GM19240 (cell line): ENCODE results near the gene DRP2.
"Not testable (repeated sequence)": the region's sequence is repeated elsewhere in the genome, so short reads cannot be mapped to it uniquely, and the experiment has no call there.

Experiments
- DNase-seq: peaks from one replicate; pipeline ENCODE4 v3.0.0; 2011; ENCODE audit warnings: low spot score; ENCODE audit not compliant: insufficient read length

The DRP2 gene

GRCh38 chrX:101219116-101219863 is at the start of gene DRP2:
TSS of gene DRP2 (plus strand) at chrX:101219786. CDS start at chrX:101231648, 11,862 bp downstream.
- no peak for DNase-seq

GRCh38 chrX:101171883-101172400 is 47.6 kb upstream of the DRP2 start:
- no peak for DNase-seq

- DNase-seq = no peak
Measured at GRCh38 chrX:101176439-101176838, 43.1 kb upstream of the DRP2 start.

- DNase-seq = not testable (repeated sequence)
Measured at GRCh38 chrX:101184876-101185275, 34.7 kb upstream of the DRP2 start.

- not testable (repeated sequence) for DNase-seq
Measured at GRCh38 chrX:101187961-101188360, 31.6 kb upstream of the DRP2 start.

- DNase-seq = no peak
Measured at GRCh38 chrX:101190736-101191135, 28.9 kb upstream of the DRP2 start.

- no peak for DNase-seq
Measured at GRCh38 chrX:101191217-101191750, 28.3 kb upstream of the DRP2 start.

GRCh38 chrX:101195442-101196173 is 24.0 kb upstream of the DRP2 start:
- no peak for DNase-seq

GRCh38 chrX:101203761-101204351 is 15.7 kb upstream of the DRP2 start:
- no peak for DNase-seq

GRCh38 chrX:101206471-101206870 is 13.1 kb upstream of the DRP2 start:
- DNase-seq = no peak

- DNase-seq = no peak
Measured at GRCh38 chrX:101208152-101208905, 11.3 kb upstream of the DRP2 start.

- no peak for DNase-seq
Measured at GRCh38 chrX:101210630-101211029, 9.0 kb upstream of the DRP2 start.

GRCh38 chrX:101217689-101218088 is 1.9 kb upstream of the DRP2 start:
- DNase-seq = no peak

- DNase-seq = no peak
Measured at GRCh38 chrX:101219864-101220346, 319 bp downstream of the DRP2 start.

GRCh38 chrX:101220662-101221260 is 1.2 kb downstream of the DRP2 start:
- DNase-seq = no peak

GRCh38 chrX:101223226-101223625 is 3.6 kb downstream of the DRP2 start:
- no peak for DNase-seq

- DNase-seq = no peak
Measured at GRCh38 chrX:101229170-101229569, 9.6 kb downstream of the DRP2 start.

- DNase-seq = no peak
Measured at GRCh38 chrX:101230636-101231035, 11.1 kb downstream of the DRP2 start.

GRCh38 chrX:101231080-101231479 is 11.5 kb downstream of the DRP2 start:
- no peak for DNase-seq

GRCh38 chrX:101232316-101232715 is 12.7 kb downstream of the DRP2 start:
- no peak for DNase-seq

- DNase-seq = no peak
Measured at GRCh38 chrX:101237041-101237440, 17.5 kb downstream of the DRP2 start.
